B cell (primary cell): ENCODE measurements around the gene MEA1.

Experiments used
- CTCF ChIP-seq: fragments of 200-600 bp; IDR thresholded peaks from one replicate; pipeline ENCODE4 v1.8.0; 2022; ENCODE audit warnings: antibody characterized with exemption, mild to moderate bottlenecking
- EZH2 ChIP-seq: IDR thresholded peaks from 2 replicates; pipeline ENCODE4 v1.6.1; 2012; ENCODE audit warnings: borderline replicate concordance, low read depth, mild to moderate bottlenecking, moderate library complexity, low read length; ENCODE audit not compliant: insufficient read depth, poor library complexity, severe bottlenecking

GRCh38 chr6:42981836-42982235 lies 31.9 kb downstream of the MEA1 start:
- no peak for TF ChIP-seq CTCF
- no peak for TF ChIP-seq EZH2
